PFSK-1 (cell line): ENCODE measurements around the gene APBA2.

Experiments used
- FOXP2 ChIP-seq: optimal IDR thresholded peaks from 2 replicates; pipeline ENCODE3; 2011; ENCODE audit warnings: borderline replicate concordance, control low read depth, inconsistent platforms; ENCODE audit not compliant: insufficient read depth; ENCODE audit errors: extremely low read length, extremely low read depth
- POLR2AphosphoS5 ChIP-seq: IDR thresholded peaks from 2 replicates; pipeline ENCODE4 v1.6.1; 2012; ENCODE audit warnings: low read depth, mild to moderate bottlenecking, control low read depth, low read length, moderate library complexity
- REST ChIP-seq, 2 experiments: IDR thresholded peaks; 2 replicates each; pipeline versions ENCODE4 v1.6.1 to v1.8.0; 2011 to 2012; ENCODE audit warnings: low read depth in 2 of 2, low read length in 2 of 2, control low read depth in 1 of 2, inconsistent platforms in 1 of 2, mild to moderate bottlenecking in 1 of 2, moderate library complexity in 1 of 2; ENCODE audit not compliant: insufficient read depth in 1 of 2
- SIN3A ChIP-seq: IDR thresholded peaks from 2 replicates; pipeline ENCODE4 v1.6.1; 2012; ENCODE audit warnings: mild to moderate bottlenecking, low read length, moderate library complexity, borderline replicate concordance; ENCODE audit not compliant: insufficient read depth
- TAF1 ChIP-seq: IDR thresholded peaks from 2 replicates; pipeline ENCODE4 v1.6.1; 2012; ENCODE audit warnings: low read length, control low read depth, borderline replicate concordance; ENCODE audit not compliant: insufficient read depth

- TF ChIP-seq SIN3A (no peak), POLR2AphosphoS5 (no peak), TAF1 (no peak), REST (IDR thresholded peaks at IDR 0.05; ENCODE audit: insufficient read depth in 1 of 2, low read depth in 2 of 2, low read length in 2 of 2) (peak; percentile 57 to 87; a peak in 3 of 4 replicates), FOXP2 (no peak)
Observed at GRCh38 chr15:28977377-28978010, 91.7 kb downstream of the APBA2 start.
